Embryonic facial prominence (tissue), 1 donor: Measurements from ENCODE around the gene GPR153.
A peak's percentile ranks its signal among the peaks of the same experiment; 100 is the strongest.

Experiments used
- DNase-seq: peaks from one replicate; pipeline ENCODE4 v3.0.0-alpha.2; 2016; ENCODE audit errors: extremely low spot score

Gene GPR153

DNA sequence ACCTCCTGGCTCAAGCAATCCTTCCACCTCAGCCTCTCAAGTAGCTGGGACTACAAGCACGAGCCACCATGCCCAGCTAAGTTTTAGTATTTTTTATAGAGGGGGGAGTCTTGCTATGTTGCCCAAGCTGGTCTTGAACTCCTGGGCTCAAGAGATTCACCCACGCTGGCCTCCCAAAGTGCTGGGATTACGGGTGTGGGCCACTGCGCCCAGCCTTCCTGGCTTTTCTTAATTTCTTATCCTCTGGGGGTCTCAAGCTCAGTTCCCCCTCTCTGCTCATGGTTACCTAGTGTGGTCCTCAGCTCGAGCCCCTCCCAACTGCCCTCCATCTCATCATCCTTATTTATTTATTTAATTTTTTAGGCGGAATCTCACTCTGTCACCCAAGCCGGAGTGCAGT is 58.6 kb downstream of the GPR153 start:
- no peak for DNase-seq

DNA sequence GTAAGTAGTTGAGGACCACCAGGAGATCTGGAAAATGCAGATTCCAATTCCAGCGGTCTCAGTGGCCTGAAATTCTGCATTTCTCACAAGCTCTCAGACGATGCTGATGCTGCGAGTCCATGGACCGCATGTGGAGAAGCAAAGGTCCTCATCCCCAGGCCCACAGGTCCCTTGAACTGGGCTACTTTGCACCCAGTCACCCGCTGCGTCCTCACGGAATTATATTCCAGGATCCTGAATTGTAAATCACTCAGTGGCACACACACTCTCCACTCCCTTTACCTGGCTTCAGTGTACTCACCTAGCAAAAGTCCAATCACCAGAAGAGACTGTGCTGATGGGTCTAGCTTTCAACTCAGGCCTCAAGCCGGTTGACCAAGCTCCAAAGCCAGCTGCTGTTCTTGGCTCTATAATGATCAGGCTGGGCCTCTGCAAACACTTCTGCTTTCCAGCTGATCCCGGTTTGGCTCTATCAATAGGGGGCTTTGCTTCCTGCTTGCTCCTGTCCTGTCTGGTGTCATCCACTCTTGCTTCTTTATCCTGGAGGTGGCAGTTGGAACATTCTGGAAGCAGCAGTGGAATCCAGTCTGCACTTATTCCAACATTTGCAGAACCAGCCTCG is 60.6 kb downstream of the GPR153 start:
- DNase-seq, result no peak

GRCh38 chr1:6199298-6200187 is 61.4 kb downstream of the GPR153 start, which contains the start of gene RPL22:
TSS of gene RPL22 (minus strand) at chr1:6199595. CDS start at chr1:6199573, 22 bp downstream.
- peak; percentile 99 for DNase-seq

GRCh38 chr1:6198646-6199297 is 62.1 kb downstream of the GPR153 start:
- DNase-seq, result no peak

DNA sequence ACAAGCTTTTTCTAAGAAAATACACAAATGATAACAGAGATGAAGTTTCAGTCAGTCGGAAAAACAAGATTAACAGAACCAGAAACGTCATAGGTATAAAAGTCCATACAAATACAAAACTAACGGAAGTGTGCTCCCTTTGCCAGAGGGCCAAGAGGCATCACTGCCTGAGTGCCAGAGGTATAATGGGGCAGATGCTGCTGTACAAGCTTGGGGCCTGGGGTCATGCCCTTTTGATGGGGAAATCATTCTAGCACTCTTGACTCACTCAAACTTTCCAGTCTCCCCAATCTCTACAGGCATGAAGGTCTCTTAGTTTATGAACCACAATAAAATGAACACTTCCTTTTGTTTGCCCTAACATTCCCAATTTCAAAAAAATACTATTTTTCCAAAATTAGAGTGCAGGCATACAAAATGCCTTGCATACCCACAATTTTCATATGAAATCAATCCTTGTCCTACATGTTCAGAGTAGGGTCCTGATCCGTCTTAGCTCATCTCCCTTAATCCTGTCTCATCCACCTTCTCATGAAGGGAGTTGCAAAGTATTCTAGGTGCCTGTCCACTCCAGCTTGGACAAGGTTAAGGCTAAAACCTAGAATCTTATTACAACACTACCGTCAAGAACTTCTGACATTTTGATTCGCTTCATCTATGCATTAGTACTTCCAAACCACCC is 63.0 kb downstream of the GPR153 start:
- no peak for DNase-seq
